ENCODE data around the gene ELL2. TPM values are rescaled to one million over a fixed set of nuclear protein-coding genes. Genes with fewer than 3 reads are reported as not detected.

The ELL2 gene
- total RNA-seq, 3 donors from 2014 or later (not counting 1 experiment from before 2014, with no cell fraction given): 52.8 to 78.2 (median 69.4) TPM

GRCh38 chr5:95973793-95974325 is 12.2 kb upstream of the ELL2 start:
- Mint-ChIP-seq H3K9me3 (no peaks in the 10 kb centered on the region), H3K27me3 (ENCODE audit: low read depth in 2 of 2) (peaks cover 0 to 15% of the 10 kb centered on the region in 2 donors), H3K27ac (peak overlapping the region; percentile 85 to 87), H3K4me3 (peak overlapping the region; percentile 67), H3K4me1 (peaks cover 20 to 21% of the 10 kb centered on the region in 2 donors), H3K36me3 (no peaks in the 10 kb centered on the region)
- H3K27me3 ChIP-seq (ENCODE audit: control insufficient read depth, insufficient read depth, low read length): no peaks in the 10 kb centered on the region
- TF ChIP-seq, protein P1, sequence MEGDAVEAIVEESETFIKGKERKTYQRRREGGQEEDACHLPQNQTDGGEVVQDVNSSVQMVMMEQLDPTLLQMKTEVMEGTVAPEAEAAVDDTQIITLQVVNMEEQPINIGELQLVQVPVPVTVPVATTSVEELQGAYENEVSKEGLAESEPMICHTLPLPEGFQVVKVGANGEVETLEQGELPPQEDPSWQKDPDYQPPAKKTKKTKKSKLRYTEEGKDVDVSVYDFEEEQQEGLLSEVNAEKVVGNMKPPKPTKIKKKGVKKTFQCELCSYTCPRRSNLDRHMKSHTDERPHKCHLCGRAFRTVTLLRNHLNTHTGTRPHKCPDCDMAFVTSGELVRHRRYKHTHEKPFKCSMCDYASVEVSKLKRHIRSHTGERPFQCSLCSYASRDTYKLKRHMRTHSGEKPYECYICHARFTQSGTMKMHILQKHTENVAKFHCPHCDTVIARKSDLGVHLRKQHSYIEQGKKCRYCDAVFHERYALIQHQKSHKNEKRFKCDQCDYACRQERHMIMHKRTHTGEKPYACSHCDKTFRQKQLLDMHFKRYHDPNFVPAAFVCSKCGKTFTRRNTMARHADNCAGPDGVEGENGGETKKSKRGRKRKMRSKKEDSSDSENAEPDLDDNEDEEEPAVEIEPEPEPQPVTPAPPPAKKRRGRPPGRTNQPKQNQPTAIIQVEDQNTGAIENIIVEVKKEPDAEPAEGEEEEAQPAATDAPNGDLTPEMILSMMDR (IDR thresholded peaks at IDR 0.05): no peak
- peak; percentile 94 to 98 (median 98) for ATAC-seq
- H3K9me3 ChIP-seq (ENCODE audit: control insufficient read depth, insufficient read depth, low read length): no peaks in the 10 kb centered on the region
- H3K36me3 ChIP-seq (ENCODE audit: control insufficient read depth, insufficient read depth, low read length): no peaks in the 10 kb centered on the region
- peak; percentile 66 for DNase-seq
- no peak overlapping the region for H3K4me3 ChIP-seq (ENCODE audit: low read length)
- intact Hi-C loops (cut with micrococcal nuclease): loop anchor here (1.0 to 5.0 kb wide), 2 partner anchors 12 to 968 kb away; no protein-coding TSS in a partner anchor
- WGBS (ENCODE audit: insufficient coverage): 17% methylated on average over 3 of the region's 3 CpGs
- H3K27ac ChIP-seq (ENCODE audit: low read length): no peak overlapping the region
- H3K4me1 ChIP-seq (ENCODE audit: control insufficient read depth, insufficient read depth, low read length): peaks cover 6% of the 10 kb centered on the region

DNA sequence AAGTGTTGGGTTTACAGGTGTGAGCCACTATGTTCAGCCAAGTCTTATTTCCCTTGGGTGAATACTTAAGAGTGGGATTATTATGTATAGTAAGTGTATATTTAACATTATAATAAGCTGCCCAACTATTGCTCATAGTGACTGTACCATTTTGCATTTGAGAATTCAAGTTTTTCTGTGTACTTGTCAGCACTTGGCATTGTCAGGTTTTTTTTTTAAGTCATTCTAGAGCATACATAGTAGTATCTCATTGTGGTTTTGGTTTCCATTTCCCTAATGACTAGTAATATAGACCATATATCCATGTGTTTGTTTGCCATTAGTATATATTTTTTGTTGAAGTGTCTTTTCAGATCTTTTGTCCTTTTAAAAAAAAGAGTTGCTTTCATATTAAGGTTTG is 10.5 kb upstream of the ELL2 start:
- intact Hi-C loops (cut with micrococcal nuclease): loop anchor here (5.0 kb wide), 1 partner anchor 970 kb away; no protein-coding TSS in a partner anchor
- H3K4me3 ChIP-seq (ENCODE audit: low read length): no peak overlapping the region
- no peak overlapping the region for H3K27ac Mint-ChIP-seq
- no peak overlapping the region for H3K4me3 Mint-ChIP-seq
- no peaks in the 10 kb centered on the region for H3K27me3 ChIP-seq (ENCODE audit: control insufficient read depth, insufficient read depth, low read length)
- peaks cover 6% of the 10 kb centered on the region for H3K4me1 ChIP-seq (ENCODE audit: control insufficient read depth, insufficient read depth, low read length)
- no peak overlapping the region for H3K27ac ChIP-seq (ENCODE audit: low read length)
- H3K9me3 Mint-ChIP-seq: no peaks in the 10 kb centered on the region
- TF ChIP-seq, protein P1 (IDR thresholded peaks at IDR 0.05): no peak
- no peak for ATAC-seq
- H3K9me3 ChIP-seq (ENCODE audit: control insufficient read depth, insufficient read depth, low read length): no peaks in the 10 kb centered on the region
- peaks cover 20 to 21% of the 10 kb centered on the region in 2 donors for H3K4me1 Mint-ChIP-seq
- no peaks in the 10 kb centered on the region for H3K27me3 Mint-ChIP-seq (ENCODE audit: low read depth in 2 of 2)
- H3K36me3 ChIP-seq (ENCODE audit: control insufficient read depth, insufficient read depth, low read length): no peaks in the 10 kb centered on the region
- no peaks in the 10 kb centered on the region for H3K36me3 Mint-ChIP-seq
- DNase-seq: no peak

GRCh38 chr5:95970359-95970704 is 8.7 kb upstream of the ELL2 start:
- no peaks in the 10 kb centered on the region for H3K36me3 ChIP-seq (ENCODE audit: control insufficient read depth, insufficient read depth, low read length)
- no peak for ATAC-seq
- H3K27me3 ChIP-seq (ENCODE audit: control insufficient read depth, insufficient read depth, low read length): no peaks in the 10 kb centered on the region
- intact Hi-C loops (cut with micrococcal nuclease): loop anchor here (5.0 kb wide), 1 partner anchor 972 kb away; no protein-coding TSS in a partner anchor
- no peak overlapping the region for H3K4me3 Mint-ChIP-seq
- DNase-seq: no peak
- H3K4me1 ChIP-seq (ENCODE audit: control insufficient read depth, insufficient read depth, low read length): peaks cover 6% of the 10 kb centered on the region
- H3K9me3 Mint-ChIP-seq: no peaks in the 10 kb centered on the region
- no peak overlapping the region for H3K27ac Mint-ChIP-seq
- H3K4me3 ChIP-seq (ENCODE audit: low read length): no peak overlapping the region
- H3K27me3 Mint-ChIP-seq (ENCODE audit: low read depth in 2 of 2): peaks cover 0 to 6% of the 10 kb centered on the region in 2 donors
- TF ChIP-seq, protein P1 (IDR thresholded peaks at IDR 0.05): no peak
- H3K27ac ChIP-seq (ENCODE audit: low read length): no peak overlapping the region
- H3K4me1 Mint-ChIP-seq: peaks cover 20 to 21% of the 10 kb centered on the region in 2 donors
- H3K36me3 Mint-ChIP-seq: no peaks in the 10 kb centered on the region
- no CpG with 5 or more reads among the region's 1 CpG for WGBS (ENCODE audit: insufficient coverage)
- no peaks in the 10 kb centered on the region for H3K9me3 ChIP-seq (ENCODE audit: control insufficient read depth, insufficient read depth, low read length)

Measured in natural killer cell (primary cell).